Measurements from ENCODE around the gene UBE2D3.
A peak's percentile ranks its signal among the peaks of the same experiment; 100 is the strongest.
"Not testable (repeated sequence)": the region's sequence is repeated elsewhere in the genome, so short reads cannot be mapped to it uniquely, and the experiment has no call there.

Gene UBE2D3

DNA sequence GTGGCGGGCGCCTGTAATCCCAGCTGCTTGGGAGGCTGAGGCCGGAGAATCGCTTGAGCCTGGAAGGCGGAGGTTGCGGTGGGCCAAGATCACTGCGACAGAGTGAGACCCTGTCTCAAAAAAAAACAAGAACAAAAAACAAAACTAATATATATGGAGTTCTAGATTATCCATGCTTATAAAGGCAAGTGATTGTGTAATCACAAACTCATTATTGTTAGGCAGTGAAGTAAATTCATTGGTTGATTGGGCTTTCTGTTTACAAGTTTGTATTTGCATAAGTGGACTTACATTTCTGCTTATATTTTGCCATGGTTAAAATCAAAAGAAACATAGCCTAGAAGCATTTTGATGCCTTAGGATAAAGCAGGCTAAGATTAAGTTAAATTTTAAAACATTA lies 2.5 kb upstream of the UBE2D3 start:
- DNase-seq: no peak

DNA sequence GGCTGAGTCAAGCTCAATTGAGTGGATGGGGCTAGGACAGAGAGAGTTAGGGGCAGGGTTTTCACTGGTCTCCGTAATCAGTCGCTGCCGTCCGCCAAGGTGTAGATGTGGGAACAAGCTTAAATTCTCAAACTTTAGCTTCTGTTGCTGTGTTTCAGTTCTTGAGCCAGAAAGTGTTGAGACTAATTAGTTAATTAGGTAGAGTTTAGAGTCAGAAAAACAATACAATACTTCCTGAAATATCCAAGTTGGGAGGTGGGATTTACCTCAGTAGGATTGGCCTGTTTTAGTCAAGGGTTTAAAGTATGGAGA lies 1.1 kb upstream of the UBE2D3 start:
- no peak for DNase-seq

DNA sequence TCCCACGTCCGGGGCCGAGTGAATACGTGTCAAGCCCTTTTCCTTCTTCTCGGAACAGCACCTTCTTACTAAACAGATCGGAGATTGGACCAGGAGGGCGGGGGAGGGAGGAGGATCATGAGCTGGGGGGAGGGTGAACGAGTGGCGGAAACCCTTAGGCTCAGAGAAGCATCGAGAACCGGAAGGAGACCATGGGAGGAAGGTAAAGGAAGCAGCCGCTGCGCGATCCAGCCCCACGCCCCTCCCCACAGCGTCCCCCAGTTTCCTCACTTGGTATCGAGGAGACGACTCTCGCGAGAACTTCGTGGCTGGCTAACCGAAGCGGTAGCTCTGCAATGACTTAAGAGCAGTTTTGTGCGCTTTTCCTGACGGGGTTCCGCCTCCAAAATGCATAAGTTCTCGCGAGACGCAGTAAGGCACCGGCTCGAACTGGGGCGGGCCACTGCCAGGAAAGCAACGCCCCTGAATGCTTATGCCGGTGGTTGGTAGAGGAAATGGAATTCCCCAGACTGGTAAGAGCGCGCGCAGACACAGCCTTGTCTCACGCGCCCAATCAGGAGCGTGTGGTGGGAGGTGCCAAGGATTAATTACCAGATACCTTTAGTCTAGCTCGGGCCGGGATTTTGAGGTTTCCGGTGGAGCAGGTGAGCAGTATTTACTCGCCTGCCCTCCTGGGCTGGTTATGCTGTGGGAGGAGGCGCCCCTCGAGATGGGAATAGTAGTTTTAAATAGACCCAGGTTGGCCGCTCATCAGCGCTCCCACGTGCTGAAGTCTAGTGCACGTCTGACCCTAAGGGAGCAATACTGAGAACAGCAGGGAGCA lies 534 bp upstream of the UBE2D3 start:
- DNase-seq: peak; percentile 95

DNA sequence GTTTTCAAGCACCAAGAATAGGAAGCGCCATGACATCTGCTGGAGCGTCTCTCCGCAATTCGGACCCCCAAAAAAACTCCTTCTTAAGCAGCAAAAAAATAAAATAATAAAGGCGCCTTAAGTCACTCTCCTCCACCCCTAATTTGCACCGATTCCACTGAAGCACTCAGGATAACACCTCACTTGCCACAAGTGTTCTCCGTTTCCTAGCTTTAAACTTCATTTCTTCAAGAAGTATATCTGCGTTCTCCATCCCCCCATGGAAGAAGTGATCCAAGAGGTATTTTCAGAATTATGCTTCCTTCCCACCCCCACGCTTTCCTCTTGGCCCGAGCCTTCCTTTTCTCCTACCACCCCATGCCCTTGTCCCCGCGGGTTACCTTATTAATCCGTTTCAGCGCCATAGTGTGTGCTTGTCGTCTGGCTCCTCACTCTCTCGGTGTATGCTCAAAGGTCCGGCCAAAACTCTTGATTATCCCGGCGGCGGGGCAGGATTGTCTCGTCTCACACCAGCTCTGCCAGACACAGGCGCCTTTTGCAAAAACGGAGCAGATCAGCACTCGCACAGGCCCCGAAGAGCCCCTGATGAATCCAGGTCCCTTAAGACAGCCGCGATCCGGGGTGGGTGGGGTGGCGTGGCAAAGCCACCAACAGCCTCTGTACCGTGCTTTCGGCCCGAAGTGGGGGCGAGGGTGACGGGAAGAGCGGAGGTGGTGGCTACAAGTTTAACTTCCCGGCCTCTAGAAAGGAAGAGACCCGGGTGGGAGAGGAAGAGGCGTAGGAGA lies 1.1 kb downstream of the UBE2D3 start:
- no peak for DNase-seq

DNA sequence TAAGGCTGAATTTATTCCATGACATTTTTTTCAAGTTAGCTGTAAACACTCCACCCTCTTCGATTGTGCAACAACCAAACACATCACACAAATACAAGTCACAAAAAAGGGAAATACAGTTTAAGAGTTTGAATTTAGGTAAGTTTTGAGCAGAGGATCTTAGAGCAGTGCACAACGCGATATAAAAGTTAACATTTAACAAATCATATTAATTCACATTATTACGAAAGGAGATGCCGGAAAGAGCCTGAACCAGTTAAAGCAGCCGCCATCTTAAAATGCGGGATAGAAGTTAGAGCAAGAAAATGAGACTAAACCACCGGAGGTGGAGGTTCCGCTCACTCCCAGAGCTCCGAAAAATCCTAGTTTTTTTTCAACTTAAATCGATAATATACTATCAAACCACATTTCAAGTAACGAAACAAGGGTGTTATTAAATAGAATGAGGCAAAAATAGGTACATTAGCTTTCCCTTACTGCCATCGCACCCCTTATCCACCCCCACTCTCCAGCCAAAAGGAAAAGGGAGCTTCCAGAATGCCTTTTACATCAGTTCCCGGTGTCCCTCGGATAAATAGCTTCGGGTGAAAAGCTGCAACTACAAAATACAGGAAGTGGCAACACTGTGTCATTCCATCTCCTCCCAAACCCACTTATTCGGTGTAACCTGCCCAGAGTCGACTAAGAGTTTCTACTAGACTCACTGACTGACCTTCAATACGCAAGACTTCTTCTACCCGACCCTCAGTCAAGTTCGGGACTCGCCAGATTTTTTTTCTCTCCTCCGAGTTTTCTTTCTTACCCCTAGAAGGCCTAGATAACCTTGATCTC lies 1.9 kb downstream of the UBE2D3 start:
- no peak for DNase-seq

DNA sequence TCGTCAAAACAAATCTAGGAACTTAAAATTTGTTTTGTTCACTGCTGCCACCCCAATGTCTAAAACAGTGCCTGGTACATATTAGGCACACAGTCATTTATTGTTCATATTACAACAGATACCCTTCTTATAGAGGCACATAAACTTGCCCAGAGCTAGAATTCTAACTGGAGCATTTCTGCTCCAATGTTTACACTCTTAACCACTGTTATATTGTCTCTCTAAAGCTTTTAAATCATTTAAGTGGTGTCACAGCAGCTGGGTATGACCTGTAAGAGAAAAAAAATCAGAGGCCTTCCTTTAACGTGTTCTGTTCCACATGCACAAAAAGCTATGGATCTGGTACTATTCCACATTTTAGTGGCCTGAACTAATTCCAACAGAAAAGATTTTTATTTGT lies 3.0 kb downstream of the UBE2D3 start:
- no peak for DNase-seq

DNA sequence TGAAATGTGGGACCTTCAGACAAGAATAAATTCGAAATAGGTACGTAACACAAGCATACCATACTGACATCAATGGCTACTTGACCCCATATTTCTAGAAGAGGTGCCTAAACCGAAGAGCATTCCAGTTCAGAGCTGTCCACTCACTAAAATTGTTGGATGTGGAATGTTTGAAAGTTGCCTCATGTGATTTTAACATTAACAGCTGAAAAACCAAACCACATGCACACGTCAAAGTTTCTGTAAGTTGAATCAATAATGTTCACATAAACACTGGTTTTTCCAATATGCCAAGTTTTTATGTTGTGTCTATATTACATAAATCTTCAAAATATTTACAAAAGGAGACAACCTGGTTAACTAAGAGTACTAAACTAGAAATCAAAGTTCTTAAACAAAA lies 3.5 kb downstream of the UBE2D3 start:
- no peak for DNase-seq

DNA sequence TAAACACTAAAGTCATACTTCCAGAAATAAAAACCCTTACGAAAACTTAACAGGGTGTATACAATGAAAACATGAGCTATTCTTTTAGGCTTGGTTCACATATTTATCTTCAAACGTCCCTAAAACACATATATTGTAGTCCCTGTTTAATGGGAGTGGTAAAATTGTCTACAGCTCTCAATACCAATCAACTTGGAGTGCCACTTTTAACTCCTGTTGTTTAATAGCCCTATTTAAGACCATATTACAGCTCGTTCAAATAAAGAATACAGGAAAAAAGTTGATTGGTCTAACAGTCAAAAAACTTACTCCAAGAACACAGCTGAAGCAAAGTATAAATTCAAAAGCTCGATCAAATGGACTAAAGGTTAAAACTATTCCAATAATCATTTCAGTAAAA lies 3.9 kb downstream of the UBE2D3 start:
- no peak for DNase-seq

DNA sequence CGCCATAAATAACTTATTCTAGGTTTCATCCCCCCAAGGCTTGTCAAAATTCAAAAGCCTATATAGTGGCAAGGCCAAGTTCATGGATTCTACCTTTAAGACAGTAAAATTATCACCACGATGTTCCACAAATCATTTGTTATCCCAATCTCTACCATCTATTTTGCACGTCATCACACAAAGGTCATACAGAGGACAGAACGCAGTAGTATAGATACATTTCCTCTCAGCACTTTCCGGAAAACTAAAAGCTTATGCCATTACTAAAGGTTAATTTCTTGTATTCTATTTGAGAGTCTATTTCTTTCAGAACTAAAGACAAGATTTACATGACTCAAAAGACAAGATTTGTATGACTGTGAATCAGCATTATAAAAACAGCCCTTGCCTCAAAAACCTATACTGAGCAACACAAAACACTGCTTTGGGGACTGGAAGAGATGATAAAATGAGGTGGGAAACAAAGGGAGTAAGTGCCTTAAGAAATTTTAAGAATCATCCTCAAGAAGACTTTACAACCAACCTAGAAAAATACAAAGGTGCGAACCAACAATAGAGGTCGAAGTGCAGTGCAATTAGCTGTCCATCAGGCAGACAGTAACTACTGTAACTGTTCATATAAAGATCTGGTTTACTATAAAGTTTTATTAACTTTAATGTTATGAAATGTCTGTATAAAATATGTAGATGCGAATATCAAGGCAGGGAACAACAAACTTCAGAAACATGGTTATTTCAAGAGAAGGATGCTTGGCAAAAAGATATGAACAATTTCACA lies 7.6 kb downstream of the UBE2D3 start:
- DNase-seq: no peak

DNA sequence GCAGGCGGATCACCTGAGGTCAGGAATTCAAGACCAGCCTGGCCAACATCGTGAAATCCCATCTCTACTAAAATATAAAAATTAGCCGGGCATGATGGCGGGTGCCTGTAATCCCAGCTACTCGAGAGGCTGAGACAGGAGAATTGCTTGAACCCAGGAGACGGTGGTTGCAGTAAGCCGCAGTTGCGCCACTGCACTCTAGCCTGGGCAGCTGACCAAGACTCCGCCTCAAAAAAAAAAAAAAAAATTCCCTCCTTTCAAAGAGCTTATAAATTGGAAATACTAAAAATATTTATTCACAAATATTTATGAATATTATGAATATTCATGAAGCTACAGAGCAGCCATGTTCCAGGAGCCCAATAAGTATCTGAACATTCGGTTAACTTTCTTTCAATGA lies 8.3 kb downstream of the UBE2D3 start:
- DNase-seq: not testable (repeated sequence)

DNA sequence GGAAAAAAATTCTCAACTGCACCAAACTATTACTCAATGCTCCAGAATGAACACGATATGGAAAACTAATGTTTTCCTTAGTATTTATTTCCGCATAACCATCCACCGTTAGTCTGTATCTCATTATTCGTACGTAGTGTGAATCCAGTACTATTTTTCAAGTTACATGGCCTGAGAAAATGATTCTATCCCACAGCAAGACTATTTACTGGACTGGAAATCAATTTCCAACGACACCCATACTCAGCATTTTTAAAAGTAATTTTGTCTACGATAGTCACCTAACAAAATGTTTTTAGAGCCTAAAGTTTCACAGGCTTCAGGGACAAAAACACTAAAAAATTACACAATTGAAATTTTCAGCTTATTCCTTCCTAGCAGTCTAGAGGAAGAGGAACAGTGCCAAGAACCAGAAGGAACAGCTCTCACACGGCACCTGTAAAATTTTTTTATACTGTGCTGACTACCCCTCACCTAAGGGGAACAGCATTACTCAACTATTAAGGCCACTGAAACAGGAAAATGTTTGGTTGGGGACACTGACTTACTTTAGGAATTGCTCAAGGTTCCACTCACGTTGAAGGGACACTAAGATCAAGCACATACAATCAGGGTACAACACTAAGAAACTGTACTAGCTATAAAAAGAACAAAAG lies 9.6 kb downstream of the UBE2D3 start:
- DNase-seq: no peak

DNA sequence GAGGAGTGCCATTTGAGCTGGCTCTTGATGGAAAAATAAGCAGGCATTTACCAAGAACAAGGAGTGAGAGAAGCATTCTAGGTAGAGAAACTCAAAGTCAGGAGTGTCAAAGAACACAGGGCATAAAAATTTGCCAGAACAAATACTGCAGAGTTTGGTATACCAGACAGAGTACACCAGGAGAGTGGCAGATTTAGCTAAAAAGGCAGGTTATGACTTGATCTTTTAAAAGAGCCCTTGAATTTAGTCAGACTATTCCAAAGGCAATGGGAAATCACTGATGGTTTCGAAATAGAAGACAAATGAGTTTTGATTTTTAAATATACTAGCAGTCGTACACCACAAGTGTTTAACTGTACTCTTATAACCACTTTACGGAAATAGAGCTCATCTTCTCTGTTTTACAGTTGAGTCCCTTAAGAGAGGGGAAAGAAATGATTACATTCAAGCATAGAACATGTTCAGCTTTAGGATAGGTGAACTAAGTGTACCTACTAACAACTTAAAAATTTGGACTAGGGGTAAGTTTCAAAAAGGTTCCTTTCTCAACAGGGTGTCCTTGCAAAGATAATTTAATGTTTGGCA lies 10.2 kb downstream of the UBE2D3 start:
- no peak for DNase-seq

DNA sequence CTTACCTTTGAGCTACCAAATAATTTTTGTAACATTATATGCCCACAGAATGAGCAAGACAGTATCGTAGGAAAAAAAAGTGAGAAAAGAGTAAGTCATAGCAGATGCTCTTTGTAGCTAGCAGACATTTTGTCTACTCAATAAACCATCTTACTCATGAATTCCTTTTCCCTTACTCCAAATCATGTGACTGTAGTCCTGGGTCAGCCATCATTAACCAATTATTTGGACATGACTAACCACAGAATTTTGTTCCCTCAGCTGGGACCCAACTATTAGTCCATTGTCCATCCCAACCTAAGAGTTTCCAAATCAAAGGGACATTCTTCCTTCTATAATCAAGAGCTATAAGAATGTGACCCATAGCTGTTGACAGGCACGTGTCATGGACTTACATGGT lies 11.4 kb downstream of the UBE2D3 start:
- DNase-seq: no peak

DNA sequence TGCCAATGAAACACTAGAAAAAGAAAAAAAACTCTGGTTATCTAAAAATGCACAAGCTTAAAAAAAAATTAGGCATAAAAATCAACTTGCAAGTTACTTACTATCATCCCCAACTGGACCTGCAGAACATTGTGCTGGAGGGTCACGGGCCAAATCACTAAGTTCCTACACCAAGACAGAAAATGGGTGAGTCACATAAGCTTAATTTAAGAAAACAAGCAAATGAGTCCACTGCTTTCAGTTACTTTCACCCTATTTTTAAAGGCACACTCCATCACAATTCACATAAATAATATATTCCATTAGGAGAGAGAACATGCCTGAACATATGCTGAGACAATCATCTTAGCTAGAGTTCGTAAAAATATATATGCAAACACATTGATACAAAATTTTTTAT lies 17.7 kb downstream of the UBE2D3 start:
- no peak for DNase-seq

DNA sequence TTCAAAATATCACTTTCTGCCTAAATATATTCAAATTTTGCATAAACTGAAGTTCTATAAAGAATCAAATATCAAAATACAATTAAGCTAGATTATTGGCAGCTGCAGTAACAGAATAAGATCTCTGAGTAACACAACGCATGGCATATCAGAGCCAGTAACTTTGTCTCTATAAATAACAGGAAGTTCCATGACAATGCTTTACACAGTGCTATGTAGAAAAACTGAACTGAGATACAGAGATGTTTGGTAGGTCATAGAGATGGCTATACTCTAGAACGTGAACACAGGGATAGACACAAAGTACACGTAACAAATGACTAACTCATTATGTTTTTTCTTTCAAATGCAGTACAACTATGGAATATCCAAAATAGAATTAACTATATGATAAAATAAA lies 18.2 kb downstream of the UBE2D3 start:
- DNase-seq: no peak

DNA sequence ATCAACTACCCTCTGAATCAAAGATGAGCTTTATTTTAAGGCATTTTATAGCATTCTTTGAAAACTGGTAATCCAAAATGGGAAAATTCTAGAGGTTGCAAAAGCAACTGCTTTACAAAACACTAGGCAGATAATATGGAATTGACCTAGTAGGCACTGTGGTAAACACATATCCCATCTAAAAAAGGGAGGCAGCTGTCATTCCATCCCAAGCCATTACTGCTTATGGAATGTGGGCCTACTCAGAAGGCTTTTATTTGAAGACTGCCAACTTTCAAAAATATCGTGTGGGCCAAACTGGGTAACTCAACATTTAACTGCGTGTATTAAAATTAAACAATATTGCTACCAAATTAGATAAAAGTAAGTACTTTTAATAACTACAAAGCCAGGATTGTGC lies 19.3 kb downstream of the UBE2D3 start:
- no peak for DNase-seq

DNA sequence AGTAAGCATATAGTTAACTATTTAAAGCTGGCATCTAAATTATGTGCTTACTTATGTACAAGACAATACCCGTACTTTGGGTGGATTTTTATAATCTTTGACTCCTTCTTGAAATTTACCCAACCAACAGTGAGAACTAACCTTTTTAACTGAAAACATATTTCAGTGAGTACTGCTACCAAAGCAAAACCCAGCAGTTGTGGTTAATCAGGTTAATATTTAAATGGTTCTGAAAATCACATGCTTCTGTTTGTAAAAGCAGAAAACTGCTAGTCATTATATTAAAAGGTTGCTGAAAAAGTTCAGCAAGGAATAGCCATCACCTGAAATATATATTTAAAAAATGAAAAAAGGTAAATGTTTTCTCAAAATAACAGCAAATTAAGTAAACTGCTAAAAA lies 20.0 kb downstream of the UBE2D3 start:
- DNase-seq: no peak

DNA sequence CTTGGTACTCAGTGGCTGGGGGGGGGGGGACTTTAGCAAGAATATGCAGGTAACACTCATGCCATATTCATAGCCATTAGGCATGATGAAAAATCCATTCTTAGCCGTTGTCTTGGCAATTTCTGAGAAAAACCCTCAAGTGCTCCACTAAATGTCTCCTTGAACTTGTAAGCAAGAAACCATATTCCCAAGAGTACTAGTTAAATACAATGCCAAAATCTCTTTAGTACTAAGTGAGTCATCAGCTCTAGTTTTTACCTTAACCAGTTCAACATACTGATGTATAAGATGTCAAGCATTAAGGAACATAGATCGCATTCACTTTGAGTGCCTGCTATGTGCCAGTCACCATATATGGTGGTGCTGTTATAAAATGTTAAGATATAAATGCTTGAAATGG lies 27.5 kb downstream of the UBE2D3 start:
- no peak for DNase-seq

DNA sequence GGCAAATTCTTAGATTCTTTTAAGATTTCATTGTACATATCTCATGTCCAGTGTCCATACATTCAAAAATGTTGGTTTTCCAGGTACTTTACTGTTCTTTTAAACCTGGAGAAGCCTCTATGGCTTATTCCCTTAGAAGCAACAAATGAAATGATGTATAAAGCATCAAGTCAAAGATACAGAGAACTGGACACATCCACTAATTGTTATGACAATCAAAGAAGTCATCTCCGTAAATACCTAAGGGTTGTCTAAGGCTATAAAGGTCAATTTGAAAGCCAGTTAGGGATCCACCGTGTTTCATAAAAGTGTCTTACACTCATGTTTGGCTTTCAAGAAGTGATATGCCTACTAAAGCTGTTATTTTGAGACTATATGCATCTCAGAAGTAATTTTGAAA lies 32.4 kb downstream of the UBE2D3 start:
- no peak for DNase-seq

DNA sequence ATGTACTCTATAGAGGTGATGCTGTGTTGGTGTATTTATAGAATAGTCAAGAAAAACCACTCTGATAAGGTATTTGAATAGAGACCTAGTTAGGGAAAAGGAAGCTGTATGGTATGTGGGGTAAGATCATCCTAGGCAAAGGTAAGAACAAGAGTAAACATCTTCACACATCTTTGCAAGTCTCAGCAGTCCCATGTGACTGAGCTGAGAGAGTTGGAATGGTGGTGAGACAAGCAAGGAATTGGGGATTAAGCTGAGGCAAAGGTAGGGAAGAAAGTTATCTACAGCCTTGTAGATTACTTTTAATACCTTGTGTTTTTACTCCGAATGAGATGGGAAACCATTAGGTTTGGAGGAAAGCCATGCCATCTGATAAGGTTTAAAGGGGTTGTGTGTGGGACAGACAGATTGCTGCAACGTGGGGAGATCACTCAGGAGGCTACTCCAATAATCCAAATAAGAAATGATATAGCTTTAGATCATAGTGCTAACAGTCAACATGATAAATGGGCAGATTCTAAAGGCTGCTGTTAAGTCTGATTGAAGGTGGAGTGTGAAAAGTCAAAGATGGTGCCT lies 34.9 kb downstream of the UBE2D3 start:
- no peak for DNase-seq

DNA sequence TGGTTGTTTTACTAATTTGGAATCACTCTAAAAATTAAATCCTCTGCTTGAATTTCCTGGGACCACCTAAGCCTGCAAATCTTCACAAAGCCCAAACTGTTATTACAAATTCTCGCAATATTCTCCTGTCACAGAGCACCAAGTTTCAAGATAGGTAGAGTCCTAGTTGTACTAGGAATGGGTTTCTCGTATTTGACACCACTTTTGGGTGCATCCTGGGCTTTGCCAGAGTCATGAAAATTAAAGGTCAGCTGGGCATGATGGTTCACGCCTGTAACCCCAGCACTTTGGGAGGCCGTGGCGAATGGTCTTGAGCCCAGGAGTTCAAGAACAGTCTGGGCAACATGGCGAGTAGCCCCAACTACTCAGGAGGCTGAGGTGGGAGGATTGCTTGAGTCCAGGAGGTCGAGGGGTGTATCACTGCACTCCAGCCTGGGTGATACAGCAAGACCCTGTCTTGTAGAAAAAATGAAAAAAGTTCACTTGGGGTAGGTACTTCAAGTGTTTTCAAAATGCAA lies 36.0 kb downstream of the UBE2D3 start:
- no peak for DNase-seq
